Measurements from ENCODE around the gene SLC7A14. TPM values are rescaled to one million over a fixed set of nuclear protein-coding genes. Genes with fewer than 3 reads are reported as not detected.

Gene SLC7A14
- total and polyA plus RNA-seq, 2 donors (not counting 1 experiment from before 2014, with no cell fraction given) = not detected

DNA sequence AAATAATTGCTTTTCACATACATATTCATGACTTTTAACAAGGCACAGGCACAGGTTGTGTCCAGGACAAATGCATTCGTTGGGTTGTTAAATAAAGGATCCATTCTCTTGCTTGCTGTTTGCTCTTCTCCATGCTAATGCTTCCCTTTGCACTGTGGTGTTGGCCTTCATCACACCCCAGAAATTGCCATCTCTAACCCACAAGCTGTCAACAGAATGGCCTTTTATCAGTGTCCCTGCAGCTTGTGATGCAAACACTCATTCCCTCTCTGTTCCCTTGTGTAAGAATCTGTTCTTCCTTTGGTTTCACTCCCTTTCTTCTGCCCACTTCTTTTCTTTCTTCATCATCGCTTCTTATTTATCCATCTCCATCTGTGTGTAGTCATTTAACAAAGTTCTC is 72.2 kb downstream of the SLC7A14 start:
- ChIA-PET CTCF (no interaction called here), POLR2A (no interaction called here)
- H3K27me3 ChIP-seq (replicated peaks in 1 of 4; ENCODE audit: control extremely low read depth in 1 of 4, control insufficient read depth in 3 of 4, insufficient read depth in 4 of 4, low read length in 3 of 4) = peaks cover 0 to 3% (median 0%) of the 10 kb centered on the region in 4 experiments
- no peaks in the 10 kb centered on the region for H3K36me3 ChIP-seq (replicated peaks in 1 of 2; ENCODE audit: control extremely low read depth in 1 of 2, control insufficient read depth in 1 of 2, extremely low read depth in 1 of 2, insufficient read depth in 2 of 2, low read length in 1 of 2)
- Mint-ChIP-seq H3K27ac (no peak overlapping the region), H3K4me3 (no peak overlapping the region), H3K9me3 (ENCODE audit: insufficient read depth) (no peaks in the 10 kb centered on the region), H3K27me3 (peaks cover 40% of the 10 kb centered on the region), H3K4me1 (no peaks in the 10 kb centered on the region)
- TF ChIP-seq, protein P1, sequence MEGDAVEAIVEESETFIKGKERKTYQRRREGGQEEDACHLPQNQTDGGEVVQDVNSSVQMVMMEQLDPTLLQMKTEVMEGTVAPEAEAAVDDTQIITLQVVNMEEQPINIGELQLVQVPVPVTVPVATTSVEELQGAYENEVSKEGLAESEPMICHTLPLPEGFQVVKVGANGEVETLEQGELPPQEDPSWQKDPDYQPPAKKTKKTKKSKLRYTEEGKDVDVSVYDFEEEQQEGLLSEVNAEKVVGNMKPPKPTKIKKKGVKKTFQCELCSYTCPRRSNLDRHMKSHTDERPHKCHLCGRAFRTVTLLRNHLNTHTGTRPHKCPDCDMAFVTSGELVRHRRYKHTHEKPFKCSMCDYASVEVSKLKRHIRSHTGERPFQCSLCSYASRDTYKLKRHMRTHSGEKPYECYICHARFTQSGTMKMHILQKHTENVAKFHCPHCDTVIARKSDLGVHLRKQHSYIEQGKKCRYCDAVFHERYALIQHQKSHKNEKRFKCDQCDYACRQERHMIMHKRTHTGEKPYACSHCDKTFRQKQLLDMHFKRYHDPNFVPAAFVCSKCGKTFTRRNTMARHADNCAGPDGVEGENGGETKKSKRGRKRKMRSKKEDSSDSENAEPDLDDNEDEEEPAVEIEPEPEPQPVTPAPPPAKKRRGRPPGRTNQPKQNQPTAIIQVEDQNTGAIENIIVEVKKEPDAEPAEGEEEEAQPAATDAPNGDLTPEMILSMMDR (IDR thresholded peaks at IDR 0.05) = no peak
- TF ChIP-seq EZH2 (IDR thresholded peaks at IDR 0.05; ENCODE audit: borderline replicate concordance, insufficient read depth, low read depth, low read length, poor library complexity, severe bottlenecking) = no peak
- DNase-seq (no peak), ATAC-seq (ENCODE audit: low read depth) (no peak)
- H3K9me3 ChIP-seq (ENCODE audit: control extremely low read depth in 1 of 3, control insufficient read depth in 2 of 3, insufficient read depth in 1 of 3, low read length in 2 of 3) = no peaks in the 10 kb centered on the region
- no peaks in the 10 kb centered on the region for H4K20me1 ChIP-seq (ENCODE audit: control insufficient read depth, insufficient read depth, low read length, poor library complexity, severe bottlenecking)
- H3K4me1 ChIP-seq (ENCODE audit: control insufficient read depth in 2 of 2, insufficient read depth in 2 of 2, low read length in 2 of 2) = no peaks in the 10 kb centered on the region
- H3K4me2 ChIP-seq (replicated peaks; ENCODE audit: low read depth, low read length, poor library complexity, severe bottlenecking) = no peak overlapping the region
- no peaks in the 10 kb centered on the region for H3K79me2 ChIP-seq (ENCODE audit: control insufficient read depth, insufficient read depth, low read length)
- intact Hi-C loops (cut with micrococcal nuclease) = no loop called here
- WGBS (ENCODE audit: insufficient coverage) = 94% methylated on average over 2 of the region's 2 CpGs
- H2AFZ ChIP-seq (ENCODE audit: insufficient read depth, low read depth, low read length, poor library complexity, severe bottlenecking) = no peak overlapping the region
- H3K9ac ChIP-seq (ENCODE audit: low read length) = no peak overlapping the region
- H3K27ac ChIP-seq (ENCODE audit: low read length in 2 of 2) = no peak overlapping the region
- no peak overlapping the region for H3K4me3 ChIP-seq (ENCODE audit: control extremely low read depth in 1 of 5, extremely low read depth in 1 of 5, insufficient read depth in 1 of 5, low read depth in 2 of 5, low read length in 4 of 5)

DNA sequence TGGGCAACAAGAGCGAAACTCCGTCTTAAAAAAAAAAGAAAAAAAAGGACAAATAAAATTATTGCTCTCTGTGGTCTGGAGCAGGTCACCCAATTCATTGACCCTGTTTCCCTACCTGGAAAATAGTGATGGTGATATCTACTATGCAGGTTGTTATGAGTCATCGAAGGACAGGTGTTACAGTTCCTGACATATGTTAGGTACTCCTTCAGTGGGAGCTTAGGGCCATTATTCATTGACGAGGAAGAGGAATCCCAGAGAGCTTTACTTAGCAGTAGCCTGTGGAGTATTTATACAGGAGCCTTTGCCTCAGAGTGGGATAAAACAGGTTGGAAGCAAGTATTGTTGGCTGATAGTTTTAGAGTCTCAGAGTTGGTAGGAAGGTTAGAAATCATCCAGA is 74.5 kb downstream of the SLC7A14 start:
- Histone ChIP-seq H3K4me1 (ENCODE audit: control insufficient read depth in 2 of 2, insufficient read depth in 2 of 2, low read length in 2 of 2) (no peaks in the 10 kb centered on the region), H3K9ac (ENCODE audit: low read length) (no peak overlapping the region), H3K4me2 (replicated peaks; ENCODE audit: low read depth, low read length, poor library complexity, severe bottlenecking) (no peak overlapping the region), H3K36me3 (replicated peaks in 1 of 2; ENCODE audit: control extremely low read depth in 1 of 2, control insufficient read depth in 1 of 2, extremely low read depth in 1 of 2, insufficient read depth in 2 of 2, low read length in 1 of 2) (no peaks in the 10 kb centered on the region), H3K79me2 (ENCODE audit: control insufficient read depth, insufficient read depth, low read length) (no peaks in the 10 kb centered on the region), H3K9me3 (ENCODE audit: control extremely low read depth in 1 of 3, control insufficient read depth in 2 of 3, insufficient read depth in 1 of 3, low read length in 2 of 3) (no peaks in the 10 kb centered on the region), H3K27ac (ENCODE audit: low read length in 2 of 2) (no peak overlapping the region), H4K20me1 (ENCODE audit: control insufficient read depth, insufficient read depth, low read length, poor library complexity, severe bottlenecking) (no peaks in the 10 kb centered on the region), H2AFZ (ENCODE audit: insufficient read depth, low read depth, low read length, poor library complexity, severe bottlenecking) (no peak overlapping the region), H3K4me3 (ENCODE audit: control extremely low read depth in 1 of 5, extremely low read depth in 1 of 5, insufficient read depth in 1 of 5, low read depth in 2 of 5, low read length in 4 of 5) (no peak overlapping the region), H3K27me3 (replicated peaks in 1 of 4; ENCODE audit: control extremely low read depth in 1 of 4, control insufficient read depth in 3 of 4, insufficient read depth in 4 of 4, low read length in 3 of 4) (peaks cover 0 to 6% (median 0%) of the 10 kb centered on the region in 4 experiments)
- DNase-seq (no peak), ATAC-seq (ENCODE audit: low read depth) (no peak)
- Mint-ChIP-seq H3K4me1 (no peaks in the 10 kb centered on the region), H3K27me3 (peaks cover 37% of the 10 kb centered on the region), H3K9me3 (ENCODE audit: insufficient read depth) (no peaks in the 10 kb centered on the region), H3K4me3 (no peak overlapping the region), H3K27ac (no peak overlapping the region)
- CTCF ChIA-PET = no interaction called here
- TF ChIP-seq, protein P1 (IDR thresholded peaks at IDR 0.05) = no peak
- TF ChIP-seq EZH2 (IDR thresholded peaks at IDR 0.05; ENCODE audit: borderline replicate concordance, insufficient read depth, low read depth, low read length, poor library complexity, severe bottlenecking) = no peak
- intact Hi-C loops (cut with micrococcal nuclease) = no loop called here
- 93% methylated on average over 4 of the region's 4 CpGs for WGBS (ENCODE audit: insufficient coverage)
- POLR2A ChIA-PET = no interaction called here
